Measurements from ENCODE around the gene TMCC2.
A peak's percentile ranks its signal among the peaks of the same experiment; 100 is the strongest.

The TMCC2 gene

DNA sequence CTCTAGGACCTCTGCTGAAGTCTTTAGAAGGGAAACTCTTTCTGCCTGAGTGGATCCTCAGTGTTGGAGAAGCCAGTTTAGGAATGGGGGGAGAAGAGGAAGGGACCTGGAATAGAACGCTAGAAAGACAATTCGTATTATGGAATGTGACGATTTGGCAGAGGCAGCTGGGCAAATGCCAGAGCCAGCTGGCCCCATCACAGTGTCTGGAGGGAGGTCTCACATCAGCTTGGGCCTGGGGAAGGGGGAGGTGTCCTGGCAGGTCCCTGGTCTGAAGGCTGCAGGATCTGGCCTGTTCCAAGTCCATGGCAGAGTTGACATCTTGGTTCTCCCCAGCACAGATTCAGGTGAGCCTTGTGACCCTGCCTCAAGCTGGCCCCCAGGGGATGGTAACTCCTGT lies 11.3 kb downstream of the TMCC2 start:
- FAIRE-seq (no peak), DNase-seq (ENCODE audit: low spot score) (no peak)

DNA sequence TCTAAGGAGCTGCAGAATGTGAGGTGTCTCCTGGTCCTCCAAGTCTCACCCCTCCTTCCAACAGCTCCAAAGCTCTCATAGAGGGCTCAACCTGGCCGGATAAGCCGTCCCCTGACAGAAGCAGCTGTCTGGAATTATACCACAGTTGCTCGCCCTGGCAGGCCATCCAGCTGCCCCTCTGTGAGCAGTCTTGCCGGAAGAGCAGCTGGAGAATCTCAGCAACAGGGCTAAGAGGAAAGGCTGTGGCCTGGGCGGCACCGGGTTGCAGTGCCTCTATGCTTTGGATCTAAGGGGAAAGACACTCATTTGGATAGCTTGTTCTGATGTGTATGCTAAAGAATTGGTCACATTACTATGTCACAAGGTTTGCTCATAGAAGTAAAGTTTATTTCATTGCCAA lies 12.4 kb downstream of the TMCC2 start:
- DNase-seq (ENCODE audit: low spot score) = no peak

DNA sequence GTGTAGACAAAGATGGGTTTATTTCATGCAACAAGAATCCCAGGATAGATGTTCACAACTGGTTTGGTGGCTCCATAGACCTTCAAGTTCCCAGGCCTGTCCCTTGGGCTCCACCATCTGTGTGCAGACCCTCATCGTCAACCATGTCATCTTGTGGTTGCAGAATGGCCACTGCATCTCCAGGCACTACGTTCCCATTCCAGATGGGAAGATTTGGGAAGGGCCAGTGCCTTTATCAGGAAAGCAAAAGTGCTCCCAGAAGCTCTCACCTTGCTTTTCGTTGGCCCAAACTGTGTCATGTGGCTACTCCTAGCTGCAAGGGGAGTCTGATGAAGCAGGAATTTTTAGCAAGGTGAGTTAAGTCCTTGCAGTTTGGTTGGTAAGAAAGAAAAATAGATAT lies 12.8 kb downstream of the TMCC2 start:
- FAIRE-seq (no peak), DNase-seq (ENCODE audit: low spot score) (no peak)

More for the DNA sequence above, 12.4 kb downstream of the TMCC2 start:
- no peak for FAIRE-seq

DNA sequence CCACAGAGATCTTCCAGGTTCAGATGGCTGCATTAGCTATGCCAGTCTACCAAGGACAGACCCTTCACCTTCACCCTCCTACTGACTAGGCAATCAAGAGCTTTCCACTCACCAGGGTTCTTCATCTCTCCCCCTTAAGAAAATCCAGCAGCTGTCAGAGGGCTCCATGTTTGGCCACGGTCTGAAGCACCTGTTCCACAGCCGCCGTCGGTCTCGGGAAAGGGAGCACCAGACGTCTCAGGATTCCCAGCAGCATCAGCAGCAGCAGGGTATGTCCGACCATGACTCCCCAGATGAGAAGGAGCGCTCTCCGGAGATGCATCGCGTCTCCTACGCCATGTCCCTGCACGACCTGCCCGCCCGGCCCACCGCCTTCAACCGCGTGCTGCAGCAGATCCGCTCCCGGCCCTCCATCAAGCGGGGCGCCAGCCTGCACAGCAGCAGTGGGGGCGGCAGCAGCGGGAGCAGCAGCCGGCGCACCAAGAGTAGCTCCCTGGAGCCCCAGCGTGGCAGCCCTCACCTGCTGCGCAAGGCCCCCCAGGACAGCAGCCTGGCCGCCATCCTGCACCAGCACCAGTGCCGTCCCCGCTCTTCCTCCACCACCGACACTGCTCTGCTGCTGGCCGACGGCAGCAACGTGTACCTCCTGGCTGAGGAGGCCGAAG lies 13.8 kb downstream of the TMCC2 start:
- no peak for FAIRE-seq

DNA sequence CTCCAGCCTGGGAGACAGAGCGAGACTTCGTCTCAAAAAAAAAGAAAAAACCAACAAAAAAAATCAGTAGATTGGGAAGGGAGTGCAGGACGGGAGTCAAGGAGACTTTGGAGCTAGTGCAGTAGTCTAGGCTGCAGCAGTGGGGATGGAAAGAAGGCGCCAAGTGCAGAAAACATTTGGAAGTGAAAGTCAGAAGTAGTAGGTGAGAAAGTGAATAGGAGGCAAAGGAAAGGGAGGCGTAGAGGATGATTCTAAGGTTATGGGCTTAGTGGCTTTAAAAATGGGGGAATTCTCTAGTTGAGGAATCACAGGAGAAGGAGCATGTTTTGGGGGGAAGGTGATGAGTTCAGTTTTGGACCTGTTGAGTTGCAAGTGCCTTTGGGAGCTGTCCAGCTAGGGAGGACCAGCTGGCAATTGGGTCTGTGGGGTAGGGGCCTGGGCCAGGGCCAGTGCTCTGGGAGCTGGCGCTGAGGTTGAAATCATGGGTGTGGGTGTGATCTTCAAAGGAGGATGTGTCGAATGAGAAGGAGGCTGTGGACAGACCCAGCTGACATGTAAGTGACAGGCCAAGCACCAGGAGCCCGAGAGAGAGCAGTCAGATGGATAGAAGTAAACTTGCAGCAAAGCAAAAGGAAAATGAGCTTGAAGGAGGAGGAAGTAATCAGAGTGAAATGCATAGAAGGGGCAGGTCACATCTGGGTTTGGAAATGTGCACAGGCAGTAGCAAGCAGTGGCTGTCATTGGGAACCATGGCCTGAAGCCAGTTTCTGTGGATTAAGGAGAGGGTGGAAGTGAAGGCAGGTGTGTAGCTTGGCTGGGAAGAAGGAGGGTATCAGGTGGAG lies 15.8 kb downstream of the TMCC2 start:
- FAIRE-seq = no peak
- DNase-seq (ENCODE audit: low spot score) = no peak

More for the DNA sequence above, 13.8 kb downstream of the TMCC2 start:
- no peak for DNase-seq (ENCODE audit: low spot score)

DNA sequence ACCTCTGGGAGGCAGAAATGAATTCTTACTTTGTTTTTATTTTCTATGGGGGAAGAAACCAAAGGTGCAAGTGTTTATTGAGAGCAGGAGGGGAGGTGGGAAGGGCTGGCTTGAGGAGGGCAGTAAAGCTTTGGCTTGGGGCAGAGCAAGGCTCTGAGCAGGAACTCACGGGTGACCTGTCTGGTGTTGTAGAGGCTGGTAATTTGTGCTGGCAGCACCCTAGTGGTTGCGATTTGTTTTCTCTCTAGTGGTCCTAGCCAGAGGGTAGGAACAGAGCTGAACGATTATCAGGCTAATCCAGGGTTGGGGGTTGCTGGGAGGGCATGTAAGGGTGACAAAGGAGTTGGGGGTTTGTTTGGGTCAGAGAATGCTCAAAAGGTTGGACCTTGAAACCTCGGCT lies 16.6 kb downstream of the TMCC2 start:
- FAIRE-seq (no peak), DNase-seq (ENCODE audit: low spot score) (no peak)

DNA sequence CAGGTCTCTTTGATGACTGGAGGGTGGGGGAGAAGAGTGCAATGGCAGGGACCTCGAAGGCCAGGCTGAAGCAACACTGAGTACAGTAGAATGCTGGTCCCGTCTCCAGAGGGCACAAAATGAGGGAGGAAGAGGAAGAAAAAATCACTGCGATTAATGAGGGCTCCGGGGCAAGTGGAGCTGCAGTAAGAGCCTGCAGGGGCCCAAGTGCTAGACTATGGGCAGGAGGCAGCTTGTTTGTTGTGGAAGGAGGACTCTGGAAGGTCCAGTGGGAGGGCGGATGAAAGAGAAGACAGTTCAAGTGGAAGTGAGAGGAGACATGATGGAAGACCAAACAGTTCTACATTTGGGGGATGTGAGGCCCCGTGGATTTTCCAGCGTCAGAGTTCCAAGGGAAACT lies 17.4 kb downstream of the TMCC2 start:
- no peak for FAIRE-seq
- DNase-seq (ENCODE audit: low spot score) = no peak

DNA sequence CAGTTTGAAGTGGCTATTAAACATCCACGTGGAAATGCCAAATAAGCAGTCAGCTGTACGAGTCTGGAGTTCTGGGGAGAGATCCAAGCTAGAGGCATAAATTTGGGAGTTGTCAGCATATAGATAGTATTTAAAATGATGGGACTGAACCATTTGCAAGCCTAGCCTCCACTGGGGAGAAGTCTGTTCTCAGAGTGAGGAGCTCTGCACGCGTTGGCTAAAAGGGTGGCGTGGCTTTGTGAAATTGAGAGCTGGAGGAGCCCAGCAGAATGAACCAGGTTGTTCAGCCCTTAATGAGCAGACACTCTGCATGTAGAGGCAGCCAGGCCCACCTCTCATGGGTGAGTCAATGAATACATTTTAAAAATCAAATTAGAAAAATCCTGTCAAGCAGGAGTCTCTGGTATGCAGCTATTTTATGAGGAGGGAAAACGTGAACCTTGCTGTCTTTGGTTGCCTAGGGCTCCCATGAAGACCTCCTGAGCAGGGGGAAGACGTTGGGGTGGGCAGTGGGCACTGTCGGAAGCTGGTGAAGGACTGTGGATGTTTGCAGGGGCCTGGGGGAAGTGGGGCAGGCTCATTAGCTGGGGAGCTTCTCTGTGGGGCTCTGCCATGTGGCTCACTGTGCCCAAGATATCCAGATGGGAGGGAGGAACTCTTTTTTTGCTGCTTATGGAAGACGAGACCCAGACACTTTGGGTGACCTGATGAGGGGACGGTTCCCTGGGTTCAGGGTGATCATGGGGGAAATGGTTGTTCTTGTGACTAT lies 18.8 kb downstream of the TMCC2 start:
- FAIRE-seq = no peak
- no peak for DNase-seq (ENCODE audit: low spot score)

DNA sequence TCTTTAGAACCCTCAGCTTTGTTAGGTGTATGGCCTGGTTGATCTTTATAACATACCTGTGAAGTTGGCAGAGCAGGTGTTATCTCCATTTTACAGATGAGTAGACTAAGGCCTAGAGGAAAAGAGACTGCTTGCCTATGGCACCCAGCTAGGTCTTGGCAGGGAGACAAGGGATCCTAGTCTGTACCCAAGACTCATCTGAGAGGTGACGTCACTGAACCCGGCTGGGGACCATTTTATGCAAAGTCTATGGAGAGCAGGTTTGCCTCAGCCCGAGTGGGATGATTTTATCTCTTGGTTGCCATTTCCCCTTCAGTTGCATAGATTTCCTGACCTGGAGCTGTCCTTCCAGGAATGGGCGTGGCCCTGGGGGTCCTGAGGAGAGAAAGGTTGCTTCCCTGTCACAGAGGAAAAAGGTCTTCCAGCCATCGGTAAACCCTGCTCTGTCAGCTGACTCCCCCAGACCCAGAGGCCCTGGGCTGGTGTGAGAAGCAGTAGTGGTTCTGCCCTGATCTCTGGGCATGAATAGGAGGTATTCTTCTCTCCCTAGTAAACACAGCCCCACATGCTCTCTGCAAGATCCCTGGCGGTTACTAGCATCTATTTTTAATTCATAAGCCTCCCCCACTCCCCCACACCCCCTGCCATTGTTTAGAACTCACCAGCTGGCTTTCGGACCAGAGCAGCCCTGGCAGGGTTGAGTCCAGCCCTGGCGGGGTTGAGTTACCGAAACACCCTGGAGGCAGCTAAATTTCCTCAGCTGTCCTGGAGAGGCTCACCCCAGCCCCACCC lies 19.6 kb downstream of the TMCC2 start:
- no peak for DNase-seq (ENCODE audit: low spot score)
- no peak for FAIRE-seq

DNA sequence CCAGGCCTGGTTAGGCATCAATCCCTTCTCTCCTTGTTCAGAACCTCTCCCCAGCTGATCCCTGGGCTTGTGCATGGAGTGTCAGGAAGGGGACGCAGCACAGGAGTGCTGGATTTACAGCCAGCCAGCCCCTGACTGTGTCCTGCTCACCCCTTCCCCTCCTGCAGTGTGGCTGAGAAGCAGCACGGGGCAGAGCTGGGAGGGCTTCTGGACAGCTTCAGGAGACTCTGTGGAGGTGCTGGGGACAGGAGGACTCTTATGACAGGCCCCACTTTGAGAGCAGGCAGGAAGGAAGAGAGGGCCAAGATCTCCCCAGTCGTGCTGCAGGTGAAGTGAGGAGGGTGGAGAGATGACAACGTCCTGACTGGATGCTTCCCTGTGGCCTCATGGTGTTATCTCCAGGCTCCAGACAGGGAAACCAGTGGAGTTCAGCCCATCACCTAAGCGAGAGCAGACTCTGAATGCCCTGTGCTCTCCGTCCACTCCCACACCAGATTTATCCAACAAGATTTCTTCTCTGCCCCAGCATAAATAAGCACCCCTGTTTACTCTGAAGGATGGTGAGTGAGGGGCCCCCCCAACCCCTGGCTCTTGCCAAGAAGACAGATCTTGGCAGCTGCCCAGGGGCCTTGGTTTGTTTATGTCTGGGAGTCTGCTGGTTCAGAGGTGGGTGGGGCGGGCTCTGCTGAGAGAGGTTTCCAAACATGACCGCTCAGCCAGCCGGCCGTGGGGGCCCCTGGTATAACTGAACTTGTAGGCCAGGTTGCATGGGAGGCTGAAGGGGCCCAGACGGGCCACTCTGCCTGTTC lies 21.3 kb downstream of the TMCC2 start:
- FAIRE-seq (no peak), DNase-seq (ENCODE audit: low spot score) (no peak)

DNA sequence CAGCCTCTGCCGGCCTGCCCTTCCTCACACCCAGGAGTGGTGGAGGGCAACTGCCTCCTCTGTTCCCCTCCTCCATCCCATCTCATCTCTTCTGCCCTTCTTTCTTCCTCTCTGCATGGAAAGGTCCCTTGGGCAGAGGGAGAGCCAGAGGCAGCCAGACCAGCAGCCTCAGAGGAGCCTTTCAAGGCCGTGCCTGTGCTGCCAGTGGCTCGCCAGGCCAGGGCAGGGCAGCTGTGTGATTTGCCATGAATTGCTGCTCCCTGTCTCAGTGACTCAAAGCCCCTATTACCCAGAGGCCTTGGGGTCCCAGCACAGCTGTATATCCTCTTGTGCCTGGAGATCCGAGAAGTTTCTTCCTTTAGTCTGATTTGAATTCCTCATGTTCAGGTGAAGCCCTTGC lies 21.9 kb downstream of the TMCC2 start:
- no peak for FAIRE-seq
- DNase-seq (ENCODE audit: low spot score) = no peak

DNA sequence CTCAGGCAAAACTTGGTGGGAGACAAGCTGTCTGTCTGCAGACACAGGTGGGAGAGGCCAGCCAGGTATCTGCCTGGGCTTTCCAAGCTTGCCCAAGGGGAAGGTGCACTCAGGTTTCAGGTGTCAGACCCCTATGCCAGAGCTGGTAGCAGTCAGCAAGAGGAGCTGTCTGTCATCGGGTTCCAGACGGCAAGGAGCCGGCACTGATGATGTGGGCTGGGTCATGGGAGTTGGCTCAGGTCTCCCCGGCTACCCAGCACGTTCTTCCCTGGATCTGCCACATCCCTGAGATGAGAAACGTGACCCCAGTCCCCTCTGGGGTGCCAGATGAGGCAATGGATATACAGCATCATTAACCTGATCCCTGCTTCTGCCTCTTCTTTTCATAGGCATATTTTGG lies 23.0 kb downstream of the TMCC2 start:
- FAIRE-seq (no peak), DNase-seq (ENCODE audit: low spot score) (no peak)

DNA sequence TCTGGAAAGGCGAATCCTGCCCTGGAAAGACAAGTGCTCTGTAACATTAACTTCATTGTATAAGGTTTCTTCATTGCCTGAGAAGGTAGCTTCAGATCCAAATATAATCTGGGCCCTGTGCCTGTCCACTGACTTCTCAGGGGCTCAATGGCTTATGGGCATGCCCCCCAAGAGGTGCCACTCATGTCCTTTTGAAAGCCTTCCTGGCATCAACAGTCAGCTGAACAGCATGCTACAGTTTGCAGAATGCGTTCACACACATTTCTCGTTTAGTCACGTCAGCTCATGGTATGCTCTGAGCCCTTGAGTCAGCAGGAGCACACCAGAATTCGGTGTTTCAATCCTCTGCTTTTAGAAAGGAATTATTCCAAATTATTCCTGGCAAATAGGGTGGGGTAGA lies 23.8 kb downstream of the TMCC2 start:
- no peak for DNase-seq (ENCODE audit: low spot score)
- FAIRE-seq = no peak

DNA sequence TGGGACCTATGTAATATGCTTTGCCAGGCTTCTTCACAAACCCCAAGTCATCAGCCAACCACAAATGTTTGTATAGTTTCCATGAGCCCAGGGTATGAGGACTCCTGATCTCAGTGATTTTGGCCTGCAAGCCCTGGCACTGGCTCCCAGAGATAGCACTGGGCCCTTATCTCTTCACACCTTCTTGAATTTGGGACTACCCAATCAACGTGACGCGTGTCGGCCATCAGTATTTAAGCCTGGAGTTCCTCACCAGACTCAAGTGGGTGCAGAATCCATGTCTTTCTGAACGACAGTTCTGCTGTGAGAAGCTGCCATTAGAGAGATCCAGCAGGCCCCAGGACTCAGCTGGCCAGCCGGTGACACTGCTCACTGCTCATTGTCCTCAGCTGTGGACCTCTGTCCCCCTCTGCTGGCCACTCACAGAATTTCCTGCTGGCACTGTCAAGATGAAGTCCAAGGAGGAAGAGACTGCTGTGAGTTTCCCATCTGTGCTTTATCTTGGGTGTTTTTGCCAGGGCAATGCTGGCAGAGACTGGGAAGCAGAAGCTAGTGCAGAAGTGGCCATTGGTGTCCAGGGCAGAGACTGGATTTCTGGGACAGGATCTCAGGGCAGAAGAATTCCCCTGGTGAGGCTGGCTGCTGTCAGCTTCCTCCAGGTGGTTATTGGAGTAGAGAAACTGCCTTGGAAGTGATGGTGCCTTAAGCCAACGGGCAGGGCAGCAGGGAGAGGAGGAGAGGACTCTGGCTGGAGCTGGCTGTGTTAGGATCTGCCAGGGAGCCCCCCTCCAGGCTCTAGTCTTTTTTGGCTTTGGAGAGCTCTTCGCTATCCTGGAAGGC lies 28.4 kb downstream of the TMCC2 start:
- FAIRE-seq (no peak), DNase-seq (ENCODE audit: low spot score) (peak; percentile 80)

DNA sequence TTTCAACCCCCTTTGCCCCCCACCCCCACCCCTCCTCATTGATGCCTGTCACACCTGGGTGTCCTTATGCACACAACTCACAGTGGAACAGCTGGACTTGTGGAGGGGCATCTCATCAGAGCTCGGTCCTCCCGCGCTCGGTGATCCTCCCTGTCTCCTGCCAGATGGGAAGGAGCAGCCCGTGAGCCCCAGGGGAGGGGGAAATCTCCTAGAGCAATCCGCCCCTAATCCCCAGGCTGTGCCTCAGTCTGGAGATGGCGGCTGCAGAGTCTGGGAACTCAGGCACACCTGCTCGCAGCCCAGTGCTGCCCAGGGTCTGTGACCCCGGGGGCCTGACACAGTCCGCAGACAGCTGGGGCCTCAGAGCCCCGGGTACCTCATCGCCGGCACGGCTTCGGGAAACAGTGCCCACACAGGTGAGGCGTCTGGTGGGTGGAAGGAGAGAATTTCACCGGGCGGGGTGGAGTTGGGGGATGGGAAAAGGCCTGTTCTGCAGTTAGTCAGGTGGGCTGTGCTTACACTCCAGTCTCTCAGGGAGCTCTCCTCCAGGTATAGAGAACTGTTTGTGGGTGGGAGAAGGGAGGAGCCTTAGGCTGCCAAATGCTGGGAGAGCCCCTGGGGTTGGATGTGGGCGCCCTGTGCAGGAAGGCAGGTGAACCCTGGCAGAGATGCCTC lies 29.3 kb downstream of the TMCC2 start:
- FAIRE-seq = no peak

DNA sequence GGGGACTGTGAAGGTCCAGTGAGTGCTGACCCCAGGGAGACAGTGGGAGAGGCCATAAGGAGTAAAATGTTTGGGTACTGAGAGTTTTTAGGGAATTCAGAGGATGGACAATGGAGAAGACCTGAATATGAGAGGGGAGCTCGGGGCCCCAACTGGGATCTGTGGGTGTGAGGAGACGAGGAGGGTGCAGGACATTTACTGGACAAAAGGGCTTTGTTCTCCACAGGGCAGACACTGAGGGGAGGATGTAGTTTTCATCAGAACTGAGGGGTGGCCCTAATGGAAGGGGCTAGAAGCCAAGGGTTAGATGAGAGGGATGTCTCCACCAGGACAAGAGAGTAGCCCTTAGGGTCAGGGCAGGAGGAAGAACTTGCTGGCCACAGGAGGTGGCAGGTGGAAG lies 30.0 kb downstream of the TMCC2 start:
- no peak for FAIRE-seq
- DNase-seq (ENCODE audit: low spot score) = no peak

More for the DNA sequence above, 29.3 kb downstream of the TMCC2 start:
- DNase-seq (ENCODE audit: low spot score) = no peak

DNA sequence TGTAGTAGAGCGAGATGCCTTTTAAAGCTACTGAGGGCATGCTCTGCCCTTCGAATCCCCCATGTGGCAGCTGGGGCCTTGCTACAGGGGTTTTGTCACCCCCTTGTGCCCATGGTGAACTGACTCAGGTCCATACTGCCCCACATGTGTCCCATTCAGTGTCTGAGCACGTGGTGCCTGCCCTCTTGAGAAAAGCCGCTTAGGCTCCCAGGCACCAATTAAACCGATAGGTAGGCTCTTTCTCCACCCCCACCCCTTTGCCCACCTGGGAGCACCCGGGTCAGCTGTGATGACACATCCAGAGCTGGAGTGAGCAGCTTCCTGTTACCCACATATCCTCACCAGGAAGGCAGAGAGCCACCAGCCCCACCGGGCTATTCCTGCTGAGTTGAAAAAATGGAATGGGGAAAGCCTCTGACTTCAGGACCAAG lies 30.5 kb downstream of the TMCC2 start:
- no peak for DNase-seq (ENCODE audit: low spot score)
- FAIRE-seq = no peak

DNA sequence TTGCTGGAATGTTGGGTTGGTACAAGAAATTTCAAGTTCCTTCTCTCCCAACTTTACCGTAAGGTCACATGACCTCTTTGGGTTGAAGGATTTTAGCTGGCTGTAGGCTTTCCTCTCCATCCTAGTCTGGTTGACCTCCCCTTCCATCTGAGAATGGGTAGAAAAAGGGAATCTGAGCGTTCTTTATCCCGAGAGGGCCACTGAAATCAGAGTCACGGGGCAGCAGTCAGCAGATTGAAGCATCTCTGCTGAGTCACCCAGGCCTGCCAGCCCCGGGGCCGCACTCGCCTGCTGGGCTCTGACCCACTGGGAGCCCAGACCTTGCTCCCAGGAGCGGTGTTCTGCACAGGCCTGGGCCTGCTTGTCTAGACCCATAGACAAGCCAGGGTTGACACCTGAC lies 31.0 kb downstream of the TMCC2 start:
- DNase-seq (ENCODE audit: low spot score) = peak; percentile 76

DNA sequence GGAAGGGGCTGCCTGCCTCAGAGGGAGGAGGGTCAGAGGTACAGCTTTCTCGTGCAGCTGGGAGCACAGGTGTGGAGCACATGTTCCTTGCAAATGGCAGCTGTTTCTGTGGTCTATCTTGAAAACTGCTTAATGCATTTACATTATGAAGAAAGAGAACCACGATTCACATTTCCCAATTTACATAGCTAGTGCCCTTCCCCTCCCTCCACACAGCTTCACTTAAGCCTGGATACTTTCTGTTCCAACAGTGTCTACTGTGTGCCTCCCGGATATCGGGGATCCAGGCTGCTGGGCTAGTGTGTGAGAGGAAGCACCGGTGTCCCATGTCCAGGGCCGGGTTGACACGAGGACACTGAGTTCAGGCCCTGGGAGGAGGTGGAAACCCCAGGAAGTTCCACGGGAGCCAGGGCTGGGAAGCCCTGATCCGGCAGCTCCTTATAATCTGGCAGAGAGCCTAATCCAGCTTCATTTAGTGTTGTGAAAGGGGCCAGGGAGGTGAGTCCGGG lies 31.6 kb downstream of the TMCC2 start:
- FAIRE-seq = no peak
- no peak for DNase-seq (ENCODE audit: low spot score)

More for the DNA sequence above, 31.0 kb downstream of the TMCC2 start:
- FAIRE-seq = no peak
